Thyroid gland (tissue), 4 donors: ENCODE results near the gene DNAH9. TPM values are rescaled to one million over a fixed set of nuclear protein-coding genes. Genes with fewer than 3 reads are reported as not detected.

Experiments used
- DNase-seq, 2 donors: peaks; one replicate each; pipeline ENCODE4 v3.0.0-alpha.2; 2019
- H3K27ac ChIP-seq, 3 donors: fragments of 200-600 bp; sonication (generic); 1 replicate in 2 of 3; 2 replicates in 1 of 3; pipeline ENCODE4 v1.5.1; 2016 to 2019; ENCODE audit warnings: mild to moderate bottlenecking in 1 of 3, moderate library complexity in 1 of 3
- H3K27me3 ChIP-seq: fragments of 200-600 bp; sonication (generic); one replicate; pipeline ENCODE4 v1.5.1; 2019
- H3K36me3 ChIP-seq, 2 donors: fragments of 200-600 bp; sonication (generic); one replicate each; pipeline ENCODE4 v1.5.1; 2016 to 2019
- H3K4me1 ChIP-seq, 2 donors: fragments of 200-600 bp; sonication (generic); one replicate each; pipeline ENCODE4 v1.5.1; 2017 to 2019
- H3K4me3 ChIP-seq, 3 donors: fragments of 200-600 bp; sonication (generic); replicated peaks in 1 of 3; 1 replicate in 2 of 3; 2 replicates in 1 of 3; pipeline ENCODE4 v1.5.1; 2016; ENCODE audit warnings: mild to moderate bottlenecking in 1 of 3
- H3K9me3 ChIP-seq: fragments of 200-600 bp; sonication (generic); one replicate; pipeline ENCODE4 v1.5.1; 2017
- POLR2A ChIP-seq, 2 donors: fragments of 450-650 bp; IDR thresholded peaks; one replicate each; pipeline ENCODE4 v1.6.1; 2017; ENCODE audit warnings: antibody characterized with exemption in 2 of 2, mild to moderate bottlenecking in 2 of 2, moderate library complexity in 1 of 2
- WGBS, 2 donors: methylation state at CpG; one replicate each; pipeline ENCODE4 v1.1.5; 2017; 5-methylcytosine and 5-hydroxymethylcytosine counted together
- intact Hi-C: fragments of 100-400 bp; cut with DNase I; formaldehyde crosslinking; loops from one replicate; pipeline ENCODE4 v1.15.1; 2023
- total RNA-seq, 4 donors: library from RNA; depleted of rRNA; stranded (reverse); fragments of >200 nt; gene quantifications; one replicate each; pipeline ENCODE4 v1.2.3, GENCODE V29; 2016
- TF ChIP-seq, protein P1 (sequence below), 6 experiments: fragments of 200-600 bp in 3 of 6; fragments of 450-650 bp in 3 of 6; sonication (generic) in 3 of 6; IDR thresholded peaks; one replicate each; pipeline ENCODE4 v1.5.1; 2016 to 2019; ENCODE audit warnings: antibody characterized with exemption in 6 of 6, mild to moderate bottlenecking in 2 of 6, inconsistent platforms in 1 of 6, moderate library complexity in 1 of 6

Gene DNAH9
- total RNA-seq, 4 donors from 2014 or later = under 0.01 to 4.3 (median 2.3) TPM

DNA sequence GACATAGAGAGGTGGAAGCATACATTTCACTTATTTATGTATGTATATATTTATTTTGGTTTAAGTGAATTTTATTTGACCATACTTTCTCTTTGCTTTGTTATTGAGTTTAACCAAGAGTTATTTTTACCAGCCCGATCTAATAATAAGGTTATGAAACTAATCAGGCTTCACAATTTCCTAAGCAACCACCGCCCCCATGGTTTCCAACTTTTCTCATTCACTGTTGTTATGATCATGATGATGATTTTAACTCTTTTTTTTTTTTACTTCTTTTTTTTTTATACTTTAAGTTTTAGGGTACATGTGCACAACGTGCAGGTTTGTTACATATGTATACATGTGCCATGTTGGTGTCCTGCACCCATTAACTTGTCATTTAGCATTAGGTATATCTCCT is 30.6 kb downstream of the DNAH9 start:
- DNase-seq = no peak
- Histone ChIP-seq H3K4me3 (no peak overlapping the region), H3K9me3 (no peaks in the 10 kb centered on the region), H3K4me1 (no peaks in the 10 kb centered on the region), H3K27ac (no peak overlapping the region), H3K27me3 (no peaks in the 10 kb centered on the region), H3K36me3 (no peaks in the 10 kb centered on the region)
- TF ChIP-seq, protein P1, sequence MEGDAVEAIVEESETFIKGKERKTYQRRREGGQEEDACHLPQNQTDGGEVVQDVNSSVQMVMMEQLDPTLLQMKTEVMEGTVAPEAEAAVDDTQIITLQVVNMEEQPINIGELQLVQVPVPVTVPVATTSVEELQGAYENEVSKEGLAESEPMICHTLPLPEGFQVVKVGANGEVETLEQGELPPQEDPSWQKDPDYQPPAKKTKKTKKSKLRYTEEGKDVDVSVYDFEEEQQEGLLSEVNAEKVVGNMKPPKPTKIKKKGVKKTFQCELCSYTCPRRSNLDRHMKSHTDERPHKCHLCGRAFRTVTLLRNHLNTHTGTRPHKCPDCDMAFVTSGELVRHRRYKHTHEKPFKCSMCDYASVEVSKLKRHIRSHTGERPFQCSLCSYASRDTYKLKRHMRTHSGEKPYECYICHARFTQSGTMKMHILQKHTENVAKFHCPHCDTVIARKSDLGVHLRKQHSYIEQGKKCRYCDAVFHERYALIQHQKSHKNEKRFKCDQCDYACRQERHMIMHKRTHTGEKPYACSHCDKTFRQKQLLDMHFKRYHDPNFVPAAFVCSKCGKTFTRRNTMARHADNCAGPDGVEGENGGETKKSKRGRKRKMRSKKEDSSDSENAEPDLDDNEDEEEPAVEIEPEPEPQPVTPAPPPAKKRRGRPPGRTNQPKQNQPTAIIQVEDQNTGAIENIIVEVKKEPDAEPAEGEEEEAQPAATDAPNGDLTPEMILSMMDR (IDR thresholded peaks at IDR 0.05) = no peak
- TF ChIP-seq POLR2A (IDR thresholded peaks at IDR 0.05) = no peak
- WGBS, 2 donors = 91 to 93% methylated on average over 3 of the region's 3 CpGs
- intact Hi-C loops = no loop called here

DNA sequence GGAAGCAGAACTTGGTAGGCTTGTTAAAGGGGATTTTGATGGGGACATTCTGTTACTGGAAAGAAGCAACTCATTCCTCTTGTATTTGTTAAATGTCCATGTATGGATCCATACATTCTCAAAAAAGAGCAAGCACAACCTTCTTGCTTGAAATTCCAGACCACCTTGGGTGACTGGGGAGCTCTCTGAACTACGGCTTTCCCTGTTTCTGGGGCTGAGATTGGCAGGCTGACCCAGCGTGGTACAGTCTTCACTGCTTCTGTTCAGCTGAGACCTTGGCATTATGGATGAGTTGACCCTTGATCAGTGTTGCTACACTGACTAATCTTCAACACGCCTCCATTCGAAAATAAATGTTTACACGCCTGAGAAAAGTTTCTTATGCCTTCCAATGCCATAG is 38.5 kb downstream of the DNAH9 start:
- no peak overlapping the region for H3K27ac ChIP-seq
- H3K4me1 ChIP-seq = no peaks in the 10 kb centered on the region
- H3K27me3 ChIP-seq = no peaks in the 10 kb centered on the region
- H3K9me3 ChIP-seq = no peaks in the 10 kb centered on the region
- 90 to 91% methylated on average over 5 of the region's 5 CpGs for WGBS, 2 donors
- H3K36me3 ChIP-seq = no peaks in the 10 kb centered on the region
- TF ChIP-seq POLR2A (IDR thresholded peaks at IDR 0.05) = no peak
- TF ChIP-seq, protein P1 (IDR thresholded peaks at IDR 0.05) = no peak
- DNase-seq = no peak
- H3K4me3 ChIP-seq = no peak overlapping the region
- intact Hi-C loops = no loop called here

DNA sequence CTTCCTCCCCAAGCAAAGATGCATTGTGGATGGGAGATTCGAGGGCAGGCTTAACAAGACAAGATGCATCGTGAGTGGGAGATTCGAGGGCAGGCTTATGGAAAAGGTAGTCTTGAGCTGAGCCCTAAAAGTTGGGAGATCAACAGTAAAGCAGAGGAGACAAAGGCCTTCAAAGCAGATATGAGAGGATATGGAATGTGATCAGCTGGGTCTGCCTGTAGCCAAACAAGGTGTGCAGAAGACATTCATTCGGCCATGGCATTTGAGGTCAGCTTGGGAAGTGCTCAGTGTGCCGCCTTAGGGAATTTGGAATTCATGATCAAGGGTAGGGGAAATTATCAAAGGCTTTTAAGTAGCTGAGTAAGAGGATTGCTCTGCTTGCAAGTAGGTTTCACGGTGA is 39.5 kb downstream of the DNAH9 start:
- WGBS, 2 donors = 84 to 93% methylated on average over 6 of the region's 6 CpGs
- no peak overlapping the region for H3K27ac ChIP-seq
- H3K27me3 ChIP-seq = no peaks in the 10 kb centered on the region
- H3K4me1 ChIP-seq = no peaks in the 10 kb centered on the region
- no peaks in the 10 kb centered on the region for H3K36me3 ChIP-seq
- TF ChIP-seq, protein P1 (IDR thresholded peaks at IDR 0.05) = no peak
- no peak for TF ChIP-seq POLR2A (IDR thresholded peaks at IDR 0.05)
- no peak overlapping the region for H3K4me3 ChIP-seq
- no peak for DNase-seq
- intact Hi-C loops = no loop called here
- H3K9me3 ChIP-seq = no peaks in the 10 kb centered on the region

DNA sequence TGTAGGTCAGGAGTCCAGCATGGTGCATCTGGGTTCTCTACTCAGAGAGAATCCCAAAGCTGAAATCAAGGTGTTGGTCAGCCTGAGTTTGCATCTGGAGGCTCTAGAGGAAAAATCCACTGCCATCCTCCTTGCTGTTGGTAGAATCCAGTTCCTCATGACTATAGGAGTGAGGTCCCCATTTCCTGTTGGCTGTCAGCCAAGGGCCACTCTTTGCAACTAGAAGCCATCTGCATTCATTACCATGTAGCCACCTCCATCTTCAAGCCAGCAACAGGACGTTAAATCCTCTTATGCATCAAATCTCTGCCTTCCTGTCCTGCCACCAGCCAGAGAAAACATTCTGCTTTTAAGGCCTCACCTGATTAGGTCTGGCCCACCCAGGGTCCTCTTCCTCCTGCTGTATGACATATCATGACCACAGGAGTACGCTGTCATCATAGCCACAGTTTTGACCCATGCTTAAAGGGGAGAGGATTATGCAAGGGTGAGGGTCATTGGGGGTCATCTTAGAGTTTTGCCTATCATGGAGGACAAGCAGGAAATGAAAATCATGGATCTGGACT is 40.5 kb downstream of the DNAH9 start:
- H3K9me3 ChIP-seq = no peaks in the 10 kb centered on the region
- intact Hi-C loops = no loop called here
- TF ChIP-seq POLR2A (IDR thresholded peaks at IDR 0.05) = no peak
- TF ChIP-seq, protein P1 (IDR thresholded peaks at IDR 0.05) = no peak
- H3K27ac ChIP-seq = no peak overlapping the region
- no peak for DNase-seq
- no peak overlapping the region for H3K4me3 ChIP-seq
- H3K36me3 ChIP-seq = no peaks in the 10 kb centered on the region
- H3K27me3 ChIP-seq = no peaks in the 10 kb centered on the region
- 77 to 79% methylated on average over 2 of the region's 2 CpGs for WGBS, 2 donors
- no peaks in the 10 kb centered on the region for H3K4me1 ChIP-seq

DNA sequence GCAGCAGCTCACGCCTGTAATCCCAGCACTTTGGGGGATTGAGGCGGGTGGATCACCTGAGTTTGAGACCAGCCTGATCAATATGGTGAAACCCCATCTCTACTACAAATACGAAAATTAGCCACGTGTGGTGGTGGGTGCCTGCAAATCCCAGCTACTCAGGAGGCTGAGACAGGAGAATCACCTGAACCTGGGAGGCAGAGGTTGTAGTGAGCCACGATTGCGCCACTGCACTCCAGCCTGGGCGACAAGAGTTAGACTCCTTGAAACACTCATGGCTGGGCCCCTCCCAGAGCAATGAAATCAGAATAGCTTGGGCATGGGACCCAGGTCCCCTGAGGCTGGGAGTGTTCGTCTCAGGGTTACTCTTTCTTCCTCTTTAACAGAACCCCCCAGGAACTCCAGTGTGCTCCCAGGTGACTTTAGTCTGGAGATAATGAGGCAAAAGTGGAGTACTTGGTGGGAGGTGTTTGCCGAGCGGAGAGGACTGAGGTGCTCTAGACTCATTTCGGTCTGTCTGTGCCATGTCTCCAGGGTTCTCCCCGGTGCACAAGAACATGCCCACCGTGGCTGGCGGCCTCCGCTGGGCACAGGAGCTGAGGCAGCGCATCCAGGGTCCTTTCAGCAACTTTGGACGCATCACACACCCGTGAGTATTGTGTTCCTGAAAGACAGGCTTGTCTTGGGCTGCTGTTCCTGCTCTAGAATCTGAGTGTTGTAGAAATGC is 41.6 kb downstream of the DNAH9 start:
- no peaks in the 10 kb centered on the region for H3K27me3 ChIP-seq
- no peak overlapping the region for H3K27ac ChIP-seq
- H3K4me1 ChIP-seq = peaks cover 0 to 5% of the 10 kb centered on the region in 2 donors
- TF ChIP-seq POLR2A (IDR thresholded peaks at IDR 0.05) = no peak
- TF ChIP-seq, protein P1 (IDR thresholded peaks at IDR 0.05) = no peak
- no peaks in the 10 kb centered on the region for H3K36me3 ChIP-seq
- no peaks in the 10 kb centered on the region for H3K9me3 ChIP-seq
- no peak overlapping the region for H3K4me3 ChIP-seq
- no peak for DNase-seq
- intact Hi-C loops = loop anchor here (10.0 kb wide), 1 partner anchor 765 kb away; no protein-coding TSS in a partner anchor
- 83 to 90% methylated on average over 15 to 18 of the region's 18 CpGs for WGBS, 2 donors
